ENCODE data around the gene TTLL8. TPM values are rescaled to one million over a fixed set of nuclear protein-coding genes. Genes with fewer than 3 reads are reported as not detected.

TTLL8 gene
- total RNA-seq, 4 donors from 2014 or later, result not detected

DNA sequence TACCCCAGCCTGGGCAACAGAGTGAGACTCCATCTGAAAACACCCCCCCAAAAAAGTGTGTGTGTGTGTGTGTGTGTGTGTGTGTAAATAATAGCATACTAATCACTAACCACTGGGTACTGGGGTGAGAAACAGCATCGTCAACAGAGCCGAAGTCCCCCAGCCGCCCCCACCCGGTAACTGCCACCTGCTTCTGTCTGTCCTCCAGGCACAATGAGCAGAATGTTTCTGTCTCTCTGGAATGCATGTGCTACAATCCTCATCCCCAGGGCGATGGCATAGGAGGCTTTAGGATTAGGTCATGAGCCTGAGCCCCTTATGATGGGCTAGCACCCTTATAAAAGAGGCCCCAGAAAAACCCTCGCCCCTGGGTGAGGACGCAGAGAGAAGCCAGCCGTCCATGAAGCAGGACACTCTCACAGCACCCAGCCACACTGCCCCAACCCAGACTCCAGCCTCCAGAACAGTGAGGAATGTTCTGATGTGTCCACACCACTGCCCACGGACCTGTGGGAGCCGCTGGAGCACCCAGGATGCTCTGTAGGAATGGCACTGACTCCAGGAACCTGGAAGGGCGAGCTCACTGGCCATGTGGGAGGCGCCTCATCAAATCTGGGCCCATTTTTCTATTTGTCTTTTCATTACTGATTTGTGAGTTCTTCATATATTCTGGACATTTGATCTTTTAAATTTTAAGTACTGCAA lies 9.9 kb downstream of the TTLL8 start:
- peak in 1 of 2 donors; percentile 18 for DNase-seq (ENCODE audit: low spot score in 2 of 2)
- H3K27me3 ChIP-seq, result peaks cover 33% of the 10 kb centered on the region
- no peaks in the 10 kb centered on the region for H3K36me3 ChIP-seq
- H3K4me1 ChIP-seq, result no peaks in the 10 kb centered on the region
- no peaks in the 10 kb centered on the region for H3K9me3 ChIP-seq
- WGBS, result 88% methylated on average over 12 of the region's 12 CpGs
- TF ChIP-seq POLR2A (IDR thresholded peaks at IDR 0.05) (no peak), CTCF (IDR thresholded peaks at IDR 0.05) (no peak), EP300 (IDR thresholded peaks at IDR 0.05) (no peak), POLR2AphosphoS5 (IDR thresholded peaks at IDR 0.05) (no peak)
- H3K27ac ChIP-seq, result no peak overlapping the region
- no peak overlapping the region for H3K4me3 ChIP-seq

GRCh38 chr22:50047346-50047745 lies 10.8 kb downstream of the TTLL8 start:
- Histone ChIP-seq H3K27me3 (peaks cover 33% of the 10 kb centered on the region), H3K4me3 (no peak overlapping the region), H3K9me3 (no peaks in the 10 kb centered on the region), H3K36me3 (no peaks in the 10 kb centered on the region), H3K27ac (no peak overlapping the region), H3K4me1 (no peaks in the 10 kb centered on the region)
- DNase-seq (ENCODE audit: low spot score in 2 of 2), result no peak
- WGBS, result 92% methylated on average over 2 of the region's 16 CpGs
- TF ChIP-seq EP300 (IDR thresholded peaks at IDR 0.05), result no peak
- TF ChIP-seq POLR2A (IDR thresholded peaks at IDR 0.05), result no peak

DNA sequence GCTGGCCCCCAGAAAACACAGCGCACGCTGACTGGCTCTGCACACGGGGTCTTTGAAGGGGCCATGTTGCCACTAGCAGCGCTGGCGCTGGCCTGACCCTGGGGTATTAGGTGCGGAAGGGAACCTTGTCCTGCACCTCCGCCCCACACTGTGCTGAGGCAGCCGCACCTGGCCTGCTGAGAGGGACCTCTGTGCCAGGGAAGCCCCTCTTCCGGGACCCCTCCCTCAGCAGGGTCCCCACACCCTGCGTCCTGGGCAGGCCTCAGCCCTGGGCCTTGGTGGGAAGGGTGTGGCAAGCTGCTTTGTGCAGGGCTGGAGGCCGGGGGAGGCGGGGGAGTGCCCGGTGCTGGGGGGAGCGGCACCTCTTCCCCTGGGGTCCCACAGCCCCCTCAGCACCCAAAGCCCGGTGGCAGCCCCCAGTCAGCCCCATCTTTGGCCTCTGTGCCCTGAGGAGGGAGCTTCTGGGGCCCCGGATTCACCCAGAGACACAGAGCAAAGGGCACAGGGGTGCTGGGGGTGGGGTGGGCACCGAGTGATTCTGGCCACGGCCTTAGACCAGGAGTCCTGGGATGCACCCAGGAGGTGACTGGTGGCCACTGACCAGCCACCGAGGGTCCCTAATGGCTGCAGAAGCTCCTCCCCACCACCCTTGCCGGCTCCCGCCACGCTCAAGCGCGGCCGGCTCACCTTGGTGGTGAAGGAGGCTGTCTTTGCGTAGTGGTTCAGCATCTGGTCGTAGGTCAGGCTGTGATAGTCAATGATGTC lies 11.4 kb downstream of the TTLL8 start:
- TF ChIP-seq EP300 (IDR thresholded peaks at IDR 0.05) (no peak), CTCF (IDR thresholded peaks at IDR 0.05) (no peak), POLR2AphosphoS5 (IDR thresholded peaks at IDR 0.05) (no peak), POLR2A (IDR thresholded peaks at IDR 0.05) (no peak)
- Histone ChIP-seq H3K4me3 (no peak overlapping the region), H3K27ac (no peak overlapping the region), H3K36me3 (no peaks in the 10 kb centered on the region), H3K27me3 (peaks cover 33% of the 10 kb centered on the region), H3K4me1 (no peaks in the 10 kb centered on the region), H3K9me3 (no peaks in the 10 kb centered on the region)
- DNase-seq (ENCODE audit: low spot score in 2 of 2), result peak in 1 of 2 donors; percentile 46
- 93% methylated on average over 10 of the region's 27 CpGs for WGBS

GRCh38 chr22:50046019-50046415 lies 12.1 kb downstream of the TTLL8 start:
- Histone ChIP-seq H3K4me1 (no peaks in the 10 kb centered on the region), H3K36me3 (no peaks in the 10 kb centered on the region), H3K4me3 (no peak overlapping the region), H3K27me3 (peaks cover 33% of the 10 kb centered on the region), H3K27ac (no peak overlapping the region), H3K9me3 (no peaks in the 10 kb centered on the region)
- TF ChIP-seq POLR2A (IDR thresholded peaks at IDR 0.05), result no peak
- no peak for TF ChIP-seq EP300 (IDR thresholded peaks at IDR 0.05)
- TF ChIP-seq CTCF (IDR thresholded peaks at IDR 0.05), result no peak
- TF ChIP-seq POLR2AphosphoS5 (IDR thresholded peaks at IDR 0.05), result no peak
- no CpG with 5 or more reads among the region's 19 CpGs for WGBS
- DNase-seq (ENCODE audit: low spot score in 2 of 2), result peak in 1 of 2 donors; percentile 46

DNA sequence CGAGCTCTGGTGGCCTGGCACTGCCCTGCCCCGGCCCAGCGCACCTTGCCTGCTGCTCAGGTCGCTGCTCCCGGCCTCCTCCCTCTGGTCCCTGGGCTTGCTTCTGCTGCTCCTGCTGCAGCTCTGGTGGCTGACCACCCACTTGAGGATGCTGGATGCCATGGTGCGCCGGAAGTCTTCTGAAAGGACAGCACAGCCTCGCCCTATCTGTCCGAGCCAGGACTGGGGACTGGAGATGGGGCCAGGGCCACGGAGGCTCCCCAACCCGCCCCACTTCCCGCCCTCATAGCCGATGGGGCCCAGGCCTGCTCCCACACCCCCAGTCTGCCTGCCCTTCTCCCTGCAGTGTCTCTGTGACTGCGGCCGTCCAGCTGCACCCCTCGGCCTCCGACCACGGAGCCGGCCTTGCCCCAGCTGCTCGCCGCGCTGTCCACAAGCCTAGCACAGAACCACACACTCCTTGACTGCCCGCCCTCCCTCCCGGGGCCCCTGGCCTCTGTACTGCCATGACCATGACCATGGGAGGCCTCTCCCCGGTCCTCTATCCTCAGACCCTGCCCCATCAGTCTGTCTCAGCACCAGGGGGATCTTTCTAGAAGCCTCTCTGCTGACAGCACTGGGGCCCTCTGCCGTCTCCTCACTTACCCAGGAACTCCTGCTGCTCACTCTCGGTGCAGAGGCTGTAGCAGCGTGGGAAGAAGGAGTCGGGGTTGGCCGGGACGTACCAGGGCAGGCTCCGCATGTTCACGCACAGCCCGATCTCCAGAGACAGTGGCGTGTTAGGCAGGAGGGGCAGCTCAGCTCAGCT lies 12.7 kb downstream of the TTLL8 start:
- H3K27ac ChIP-seq, result no peak overlapping the region
- H3K36me3 ChIP-seq, result no peaks in the 10 kb centered on the region
- H3K4me3 ChIP-seq, result no peak overlapping the region
- H3K4me1 ChIP-seq, result no peaks in the 10 kb centered on the region
- peaks cover 33% of the 10 kb centered on the region for H3K27me3 ChIP-seq
- 80% methylated on average over 16 of the region's 35 CpGs for WGBS
- no peaks in the 10 kb centered on the region for H3K9me3 ChIP-seq
- DNase-seq (ENCODE audit: low spot score in 2 of 2), result peak in 1 of 2 donors; percentile 25
- TF ChIP-seq POLR2AphosphoS5 (IDR thresholded peaks at IDR 0.05) (no peak), POLR2A (IDR thresholded peaks at IDR 0.05) (no peak), EP300 (IDR thresholded peaks at IDR 0.05) (no peak), CTCF (IDR thresholded peaks at IDR 0.05) (no peak)
